HL-60/S4 treated with phorbol 12-myristate 13-acetate at 8.2 ng/mL for 4 days and 3 days (cell line): ENCODE data around the gene ACO2.
"Not testable (repeated sequence)": the region's sequence is repeated elsewhere in the genome, so short reads cannot be mapped to it uniquely, and the experiment has no call there.

Experiments
- in situ Hi-C: fragments of 300-500 bp; cut with MboI; formaldehyde crosslinking; loops from 2 replicates; pipeline ENCODE4 v1.15.0; 2022; ENCODE audit warnings: low sequenced_read_pairs

The ACO2 gene

GRCh38 chr22:41447435-41448188, 21.3 kb upstream of the ACO2 start:
- in situ Hi-C loops, result no loop called here

DNA sequence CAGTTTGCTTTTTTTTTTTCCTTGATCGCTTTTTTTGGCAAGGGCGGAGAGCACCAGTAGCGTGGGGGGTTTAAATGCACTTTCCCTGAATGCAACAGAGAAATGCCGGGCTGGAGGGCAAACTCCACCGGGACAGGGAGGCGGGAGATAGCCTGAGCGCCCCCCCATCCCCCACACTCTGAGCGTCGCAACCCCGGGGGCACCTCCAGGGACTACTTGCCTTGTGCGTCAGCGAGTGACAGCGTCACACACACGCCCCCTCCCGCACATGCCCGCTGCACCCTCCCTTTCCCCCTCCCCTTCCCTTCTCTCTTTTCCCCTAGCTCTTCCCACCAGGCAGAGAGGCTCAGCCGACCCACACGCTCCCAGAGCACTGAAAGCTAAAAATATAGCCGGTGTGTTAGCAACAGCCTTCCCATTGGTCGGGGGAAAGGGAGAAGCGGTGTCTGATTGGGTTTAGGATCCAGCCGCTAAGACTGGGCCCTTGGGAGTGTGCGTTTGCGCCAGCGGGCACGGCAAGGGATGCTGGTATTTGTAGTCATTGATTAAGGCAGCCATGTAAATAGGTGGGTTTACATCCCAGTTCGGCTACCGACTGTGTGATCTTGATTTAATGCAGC, 20.6 kb upstream of the ACO2 start:
- in situ Hi-C loops, result no loop called here

- in situ Hi-C loops, result no loop called here
These were observed 10.7 kb upstream of the ACO2 start for GRCh38 chr22:41458161-41458728.

GRCh38 chr22:41459431-41459830, 9.5 kb upstream of the ACO2 start:
- in situ Hi-C loops, result no loop called here

DNA sequence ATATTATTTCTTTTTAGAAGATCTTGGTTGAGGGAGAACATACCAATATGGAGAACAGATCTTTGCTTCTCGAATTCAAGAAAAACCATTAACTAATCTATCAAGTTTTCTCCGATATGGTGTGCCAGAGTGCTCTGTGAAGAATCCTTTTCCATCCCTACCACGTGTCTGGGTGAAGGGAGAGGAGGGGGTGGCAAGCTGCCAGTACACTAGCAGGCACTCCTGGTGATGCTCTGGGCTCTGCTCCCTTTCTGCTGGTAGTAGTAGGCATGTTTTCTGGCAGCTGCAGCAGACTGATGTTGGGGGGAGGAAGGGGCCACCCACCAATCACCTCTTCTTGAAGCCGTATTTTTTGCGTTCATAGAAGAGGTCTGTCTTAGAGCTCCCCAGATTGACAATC, 8.8 kb upstream of the ACO2 start:
- in situ Hi-C loops, result not testable (repeated sequence)

DNA sequence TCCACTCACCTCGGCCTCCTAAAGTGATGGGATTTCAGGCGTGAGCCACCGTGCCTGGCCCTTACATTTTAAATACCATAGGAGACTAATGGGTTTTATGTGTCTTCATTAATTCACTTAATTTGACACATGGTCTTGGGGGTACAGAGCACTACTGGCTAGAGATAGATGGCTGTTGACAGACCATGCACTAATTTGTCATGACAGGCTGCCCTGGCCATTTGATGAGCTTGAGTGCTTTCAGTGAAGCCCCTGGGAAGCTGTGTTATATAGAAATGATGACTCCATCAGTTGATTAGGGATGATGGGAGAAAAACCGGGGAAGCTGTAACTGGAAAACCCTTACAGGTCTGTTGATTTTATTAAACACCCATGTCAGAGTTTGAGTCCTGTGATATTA, 7.0 kb upstream of the ACO2 start:
- in situ Hi-C loops, result no loop called here

DNA sequence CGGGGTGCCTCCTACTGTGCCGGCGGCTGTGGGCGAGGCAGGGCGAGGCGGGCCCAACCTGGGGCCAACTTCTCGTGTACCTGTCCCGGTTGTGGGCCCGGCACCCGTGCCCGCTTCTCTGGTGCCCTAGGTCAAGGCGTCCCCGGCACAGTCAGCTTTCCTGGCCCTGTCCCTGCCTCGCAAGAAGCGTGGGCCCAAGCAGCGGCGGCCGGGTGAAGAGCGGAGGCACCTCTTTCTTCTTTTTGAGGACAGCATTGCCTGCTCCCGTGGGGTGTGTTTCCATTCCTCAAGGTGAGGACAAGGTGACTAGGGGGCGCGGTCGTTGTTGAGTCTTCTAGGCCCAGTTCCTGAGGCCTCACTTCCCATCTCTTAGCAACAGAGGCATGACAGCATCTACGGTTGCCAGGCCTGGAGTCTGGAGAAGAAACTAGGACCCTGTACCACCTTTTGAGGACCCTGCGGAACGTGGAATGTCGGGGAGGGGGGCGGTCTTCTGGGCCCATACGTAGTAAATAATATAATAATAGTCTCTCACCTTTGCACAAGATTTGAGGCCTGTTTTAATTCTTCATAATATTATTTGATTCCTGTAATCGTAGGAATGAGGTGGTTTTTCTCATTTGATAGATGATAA, 418 bp downstream of the ACO2 start:
- in situ Hi-C loops, result no loop called here

DNA sequence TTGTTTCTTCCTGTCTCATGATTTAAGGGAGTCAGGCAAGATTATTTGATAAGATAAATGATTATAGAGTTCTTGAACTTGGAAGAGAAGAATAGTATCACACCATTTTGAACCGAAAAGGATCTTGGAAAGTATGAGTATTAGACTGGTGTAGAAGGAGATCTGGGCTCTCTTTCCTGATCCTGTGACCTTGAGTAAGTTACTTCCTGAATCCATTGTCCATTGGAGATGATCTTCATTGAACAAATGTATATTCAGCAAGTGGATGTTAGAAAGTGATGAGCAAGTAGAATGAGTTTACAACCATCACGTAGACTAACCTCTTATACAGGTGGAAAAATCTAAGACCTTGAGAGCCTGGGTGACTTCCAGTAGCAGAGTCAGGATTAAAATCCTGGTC, 2.0 kb downstream of the ACO2 start:
- in situ Hi-C loops, result no loop called here

DNA sequence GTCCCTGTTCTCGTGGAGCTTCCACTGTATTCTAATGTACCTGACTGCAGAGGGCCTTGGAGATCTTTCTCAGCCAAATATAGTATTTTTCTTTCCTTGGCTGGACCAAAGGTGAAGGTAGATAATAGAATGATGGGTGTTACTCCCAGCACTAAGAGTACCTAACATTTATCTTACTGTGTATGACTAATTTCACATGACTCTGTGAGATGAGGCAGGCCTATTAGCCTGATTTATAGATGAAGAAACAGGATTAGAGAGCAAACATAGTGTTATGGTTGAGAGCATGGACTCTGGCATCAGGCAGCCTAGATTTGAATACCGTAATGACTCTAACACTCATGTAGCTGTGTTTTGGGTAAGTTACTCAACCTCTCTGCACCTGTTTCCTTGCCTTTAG, 2.7 kb downstream of the ACO2 start:
- in situ Hi-C loops, result no loop called here

- in situ Hi-C loops, result no loop called here
These were observed 6.0 kb downstream of the ACO2 start for GRCh38 chr22:41474872-41475451.

GRCh38 chr22:41478473-41478872, 9.6 kb downstream of the ACO2 start:
- in situ Hi-C loops, result no loop called here

DNA sequence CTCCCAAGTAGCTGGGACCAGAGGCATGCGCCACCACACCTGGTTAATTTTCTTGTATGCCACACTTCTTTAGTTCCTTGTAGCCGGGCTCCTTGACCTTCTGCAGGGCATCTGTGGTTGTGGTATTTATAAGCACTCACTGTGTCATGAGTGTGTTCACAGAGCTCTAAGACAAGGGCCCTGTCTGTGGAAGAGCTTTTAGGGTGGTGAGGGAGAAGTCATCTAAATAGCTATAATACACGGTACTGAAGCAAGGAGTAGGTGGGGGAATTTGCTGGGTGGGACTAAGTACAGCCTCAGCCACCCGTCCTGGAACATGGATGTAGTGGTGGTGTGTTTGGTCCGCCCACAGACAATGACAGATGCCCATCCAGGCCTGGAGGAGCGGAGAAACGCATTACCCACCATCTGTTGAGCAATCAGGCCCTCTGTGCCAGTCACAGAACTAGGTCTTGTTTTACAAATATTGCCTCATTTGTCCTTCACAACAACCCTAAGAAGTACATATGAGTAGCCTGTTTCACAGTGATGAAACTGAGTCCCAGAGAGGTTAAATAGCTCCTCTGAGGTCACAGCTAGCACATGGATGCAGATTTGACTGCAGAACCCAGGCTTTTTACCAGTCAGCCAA, 10.1 kb downstream of the ACO2 start:
- in situ Hi-C loops, result no loop called here

DNA sequence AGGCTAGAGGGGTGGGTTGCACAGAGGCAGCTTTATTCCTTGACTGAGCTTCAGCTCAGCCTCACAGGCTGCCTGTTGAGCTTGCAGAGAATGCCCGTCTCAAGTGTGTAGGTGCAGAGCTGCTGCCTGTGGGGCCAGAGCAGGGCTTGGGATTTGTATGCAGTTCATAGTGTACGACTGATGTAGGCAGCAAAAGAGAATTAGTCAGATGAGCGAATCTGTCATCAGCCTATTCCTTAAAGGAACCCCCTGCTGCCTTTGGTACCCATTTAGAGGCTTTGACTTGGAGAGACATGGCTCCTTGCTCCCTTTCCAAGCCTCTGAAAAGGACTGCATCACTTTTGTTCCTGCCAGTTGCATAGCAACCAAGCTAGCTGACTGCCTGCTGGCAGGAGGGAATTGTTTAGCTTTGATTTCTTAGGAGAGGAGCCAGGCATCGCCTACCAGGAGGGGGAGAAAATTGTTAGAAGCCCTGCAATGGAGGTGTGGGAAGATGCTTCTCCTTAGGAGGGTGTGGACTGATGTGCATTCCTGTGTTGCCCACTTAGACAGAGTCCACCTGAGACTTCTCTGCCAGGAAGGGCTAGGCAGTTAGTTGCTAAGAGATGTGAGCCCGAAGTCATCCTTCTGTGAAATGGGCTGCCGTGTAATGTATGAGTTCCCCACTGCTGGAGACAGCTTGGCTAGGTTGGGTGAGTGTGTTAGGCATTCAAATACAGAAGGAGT, 10.9 kb downstream of the ACO2 start:
- in situ Hi-C loops, result no loop called here

DNA sequence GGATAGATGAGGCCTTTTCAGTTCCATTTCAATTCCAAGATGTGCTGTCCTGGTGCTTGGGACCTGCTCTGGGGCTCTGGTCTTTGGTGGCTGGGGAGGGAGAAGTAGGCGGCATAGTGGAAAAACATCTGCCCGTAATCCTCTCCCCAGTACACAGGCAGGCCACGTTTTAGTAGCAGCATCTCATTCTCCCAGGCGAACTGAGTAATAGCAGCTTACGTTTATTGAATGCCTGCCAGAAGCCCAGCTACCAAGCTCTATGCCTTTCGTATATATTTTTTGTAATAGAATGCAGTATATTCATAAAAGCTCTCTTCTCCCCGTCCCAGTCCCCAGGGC, 11.4 kb downstream of the ACO2 start:
- in situ Hi-C loops, result no loop called here

DNA sequence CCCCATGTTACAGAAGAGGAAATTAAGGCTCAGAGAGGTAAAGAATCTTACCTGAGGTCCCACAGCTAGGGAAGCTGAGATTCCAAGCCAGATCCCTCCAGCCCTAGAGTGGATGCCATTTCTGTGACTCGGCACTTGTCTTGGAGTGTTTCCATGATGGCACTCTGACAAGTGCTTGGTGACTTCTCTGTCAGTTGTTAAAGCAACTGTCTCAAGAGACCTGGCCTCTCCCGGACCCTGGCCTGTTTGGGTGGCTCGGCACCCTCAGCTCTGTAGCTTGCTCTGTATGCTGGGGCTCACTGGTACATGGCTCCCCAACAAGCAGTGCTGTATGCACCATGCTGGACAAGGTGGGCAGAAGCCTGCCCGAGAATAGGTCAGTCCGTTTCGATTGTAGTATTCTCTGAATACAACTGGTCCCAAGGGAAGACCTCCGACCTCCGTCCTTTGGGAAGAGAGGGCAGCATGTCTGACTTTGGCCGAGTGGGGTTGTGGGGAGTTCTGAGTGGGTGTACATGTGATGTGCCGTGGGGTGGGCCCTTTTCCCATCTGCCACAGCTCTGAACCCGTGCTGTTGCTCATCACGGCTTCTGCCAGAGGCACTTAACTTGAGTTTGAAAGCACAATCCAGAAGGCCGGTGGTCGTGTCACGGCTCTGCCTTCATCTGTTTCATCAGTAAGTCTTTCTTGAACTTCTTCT, 12.4 kb downstream of the ACO2 start:
- in situ Hi-C loops, result no loop called here

DNA sequence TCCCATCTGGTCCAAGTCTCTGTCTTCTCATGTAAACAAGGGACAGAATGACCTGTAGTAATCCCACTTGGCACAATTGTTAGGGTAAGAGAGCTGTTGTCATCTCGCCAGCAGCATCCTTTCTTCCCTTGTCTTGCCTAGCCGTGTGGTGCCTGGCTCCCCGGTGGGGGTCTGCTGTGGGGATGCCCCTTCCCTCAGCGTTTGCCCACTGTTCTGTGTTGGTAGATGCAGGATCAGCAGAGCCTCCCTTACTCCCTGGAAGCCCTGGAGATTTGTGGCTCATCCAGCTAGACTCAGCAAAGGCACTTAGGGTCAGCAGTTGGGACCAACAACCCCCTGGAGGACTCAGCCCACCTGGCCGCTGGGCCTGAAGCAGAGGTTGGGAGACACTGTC, 13.0 kb downstream of the ACO2 start:
- in situ Hi-C loops, result no loop called here

- in situ Hi-C loops, result no loop called here
These were observed 13.5 kb downstream of the ACO2 start for GRCh38 chr22:41482319-41482935.

GRCh38 chr22:41485033-41485432, 16.1 kb downstream of the ACO2 start:
- in situ Hi-C loops, result no loop called here

DNA sequence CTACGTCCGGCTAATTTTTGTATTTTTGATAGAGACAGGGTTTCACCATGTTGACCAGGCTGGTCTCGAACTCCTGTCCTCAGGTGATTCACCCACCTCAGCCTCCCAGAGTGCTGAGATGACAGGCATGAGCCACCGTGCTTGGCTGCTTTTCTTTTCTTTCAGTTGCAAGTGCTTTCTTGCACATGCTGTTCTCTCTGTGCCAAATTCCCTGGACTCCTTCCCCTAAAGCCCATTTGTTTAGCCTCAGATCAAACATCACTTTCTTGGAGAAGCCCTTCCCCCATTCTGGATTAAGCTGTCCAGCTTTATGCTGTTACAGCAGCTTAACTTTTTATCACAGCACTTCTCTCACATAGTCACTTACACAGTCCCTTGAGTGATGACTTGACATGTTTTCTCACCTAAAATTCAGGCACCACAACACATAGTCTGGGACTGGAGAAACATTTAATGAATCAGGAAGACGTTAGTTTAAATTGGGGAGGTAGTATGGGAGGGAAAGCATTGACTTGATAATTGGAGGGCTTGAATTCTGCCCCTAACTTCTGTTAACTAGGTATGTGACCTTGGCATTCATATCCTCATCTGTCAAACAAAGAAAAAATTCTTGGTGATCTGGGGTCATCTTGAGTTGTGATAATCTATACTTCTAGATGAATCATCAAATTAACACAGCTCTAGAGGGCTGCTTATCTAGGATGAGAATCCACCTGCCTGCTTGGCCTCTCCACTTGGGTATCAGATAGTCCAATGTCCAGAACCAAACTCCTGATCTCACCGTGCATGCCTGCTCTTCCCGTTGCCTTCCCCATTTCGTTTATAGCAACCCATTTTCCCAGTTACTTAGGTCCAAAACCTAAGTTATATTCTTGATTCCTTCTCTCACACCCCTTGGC, 18.4 kb downstream of the ACO2 start:
- in situ Hi-C loops, result no loop called here
